HCT116 (cell line): ENCODE results near the gene NACC2.

ENCODE experiments used
- CBX3 ChIP-seq: IDR thresholded peaks from 2 replicates; pipeline ENCODE4 v1.6.1; 2012; ENCODE audit warnings: low read depth
- CEBPB ChIP-seq: IDR thresholded peaks from 2 replicates; pipeline ENCODE4 v1.6.1; 2012; ENCODE audit warnings: low read depth
- EZH2 ChIP-seq: fragments of 200-600 bp; sonication (generic); IDR thresholded peaks from 2 replicates; pipeline ENCODE4 v1.6.1; 2017; ENCODE audit warnings: antibody characterized with exemption, mixed run types
- EZH2phosphoT487 ChIP-seq: fragments of 200-600 bp; IDR thresholded peaks from 2 replicates; pipeline ENCODE4 v1.6.1; 2018; ENCODE audit warnings: antibody characterized with exemption, borderline replicate concordance
- POLR2A ChIP-seq: IDR thresholded peaks from 2 replicates; pipeline ENCODE4 v1.7.0; 2011; ENCODE audit warnings: borderline replicate concordance; ENCODE audit not compliant: insufficient read depth, insufficient read length; ENCODE audit errors: extremely low read depth
- POLR2AphosphoS5 ChIP-seq: IDR thresholded peaks from 2 replicates; pipeline ENCODE4 v1.6.1; 2011; ENCODE audit warnings: mild to moderate bottlenecking, low read depth, low read length, moderate library complexity
- SIN3A ChIP-seq: IDR thresholded peaks from 2 replicates; pipeline ENCODE4 v1.6.1; 2012; ENCODE audit warnings: low read depth
- SP1 ChIP-seq: IDR thresholded peaks from 2 replicates; pipeline ENCODE4 v1.6.1; 2012; ENCODE audit warnings: low read depth
- ZFX ChIP-seq: fragments of 450-650 bp; IDR thresholded peaks from 2 replicates; pipeline ENCODE4 v1.6.1; 2017
- TF ChIP-seq, protein P1 (sequence below): IDR thresholded peaks from 2 replicates; pipeline ENCODE4 v1.6.1; 2012
- TF ChIP-seq, protein P2 (sequence below), 3 experiments: fragments of 200-600 bp in 1 of 3; sonication (generic) in 1 of 3; IDR thresholded peaks in 2 of 3; conservative IDR thresholded peaks in 1 of 3; 2 replicates each; pipeline ENCODE4 v1.5.1; 2012 to 2017; ENCODE audit warnings: low read depth in 2 of 3, low read length in 2 of 3, antibody characterized with exemption in 1 of 3, borderline replicate concordance in 1 of 3, control low read depth in 1 of 3, mild to moderate bottlenecking in 1 of 3, mixed read lengths in 1 of 3, mixed run types in 1 of 3, moderate library complexity in 1 of 3; ENCODE audit not compliant: insufficient read depth in 1 of 3
- TF ChIP-seq, protein P3 (sequence below): IDR thresholded peaks from 2 replicates; pipeline ENCODE4 v1.6.1; 2012; ENCODE audit warnings: low read depth
- TF ChIP-seq, protein P4 (sequence below): IDR thresholded peaks from 2 replicates; pipeline ENCODE4 v1.6.1; 2011; ENCODE audit warnings: mild to moderate bottlenecking, low read length, moderate library complexity; ENCODE audit not compliant: insufficient replicate concordance; ENCODE audit errors: extremely low read depth
- TF ChIP-seq, protein P5 (sequence below): IDR thresholded peaks from 2 replicates; pipeline ENCODE4 v1.6.1; 2012

DNA sequence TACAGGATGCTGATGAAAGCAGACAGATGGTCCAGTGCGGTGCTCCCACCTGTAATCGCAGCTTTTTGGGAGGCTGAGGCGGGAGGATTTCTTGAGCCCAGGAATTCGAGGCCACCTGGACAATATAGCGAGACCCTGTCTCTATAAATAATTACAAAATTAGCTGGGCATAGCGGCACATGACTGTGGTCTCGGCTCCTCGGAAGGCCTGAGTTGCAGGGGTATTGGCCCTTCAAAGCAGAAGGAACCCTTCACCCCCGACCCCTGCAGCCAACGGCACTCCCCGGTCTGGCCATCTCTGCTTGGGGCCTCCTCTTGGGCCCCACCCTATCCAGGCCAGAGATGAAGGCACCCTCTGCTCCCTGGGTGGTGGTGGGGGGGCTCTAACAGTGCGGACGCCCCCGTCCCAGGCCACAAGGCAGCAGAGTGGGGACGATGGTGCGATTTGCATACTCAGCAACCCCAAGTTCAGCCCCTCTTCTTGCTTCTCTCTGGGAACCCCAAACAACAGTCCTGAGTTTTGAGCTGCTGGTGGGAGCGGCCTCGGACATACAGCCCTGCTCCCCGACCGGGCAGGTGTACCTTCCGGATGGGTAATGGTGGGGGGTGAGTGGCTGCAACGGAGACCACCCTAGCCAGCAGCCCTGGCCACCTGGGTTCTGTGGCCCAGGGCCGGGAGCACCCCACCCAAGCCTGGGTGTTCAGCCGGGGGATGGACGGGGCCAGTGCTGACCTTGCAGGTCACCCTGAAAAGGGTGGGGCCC is 50.7 kb downstream of the NACC2 start:
- no peak for TF ChIP-seq CBX3
- TF ChIP-seq, protein P1, sequence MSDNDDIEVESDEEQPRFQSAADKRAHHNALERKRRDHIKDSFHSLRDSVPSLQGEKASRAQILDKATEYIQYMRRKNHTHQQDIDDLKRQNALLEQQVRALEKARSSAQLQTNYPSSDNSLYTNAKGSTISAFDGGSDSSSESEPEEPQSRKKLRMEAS, result no peak
- TF ChIP-seq, protein P2, sequence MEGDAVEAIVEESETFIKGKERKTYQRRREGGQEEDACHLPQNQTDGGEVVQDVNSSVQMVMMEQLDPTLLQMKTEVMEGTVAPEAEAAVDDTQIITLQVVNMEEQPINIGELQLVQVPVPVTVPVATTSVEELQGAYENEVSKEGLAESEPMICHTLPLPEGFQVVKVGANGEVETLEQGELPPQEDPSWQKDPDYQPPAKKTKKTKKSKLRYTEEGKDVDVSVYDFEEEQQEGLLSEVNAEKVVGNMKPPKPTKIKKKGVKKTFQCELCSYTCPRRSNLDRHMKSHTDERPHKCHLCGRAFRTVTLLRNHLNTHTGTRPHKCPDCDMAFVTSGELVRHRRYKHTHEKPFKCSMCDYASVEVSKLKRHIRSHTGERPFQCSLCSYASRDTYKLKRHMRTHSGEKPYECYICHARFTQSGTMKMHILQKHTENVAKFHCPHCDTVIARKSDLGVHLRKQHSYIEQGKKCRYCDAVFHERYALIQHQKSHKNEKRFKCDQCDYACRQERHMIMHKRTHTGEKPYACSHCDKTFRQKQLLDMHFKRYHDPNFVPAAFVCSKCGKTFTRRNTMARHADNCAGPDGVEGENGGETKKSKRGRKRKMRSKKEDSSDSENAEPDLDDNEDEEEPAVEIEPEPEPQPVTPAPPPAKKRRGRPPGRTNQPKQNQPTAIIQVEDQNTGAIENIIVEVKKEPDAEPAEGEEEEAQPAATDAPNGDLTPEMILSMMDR (IDR thresholded peaks at IDR 0.05 in 2 of 3, conservative IDR thresholded peaks at IDR 0.05 in 1 of 3; ENCODE audit: borderline replicate concordance in 1 of 3, insufficient read depth in 1 of 3, low read depth in 2 of 3, low read length in 2 of 3), result no peak
- TF ChIP-seq CEBPB, result no peak
- no peak for TF ChIP-seq POLR2A
- TF ChIP-seq, protein P3, sequence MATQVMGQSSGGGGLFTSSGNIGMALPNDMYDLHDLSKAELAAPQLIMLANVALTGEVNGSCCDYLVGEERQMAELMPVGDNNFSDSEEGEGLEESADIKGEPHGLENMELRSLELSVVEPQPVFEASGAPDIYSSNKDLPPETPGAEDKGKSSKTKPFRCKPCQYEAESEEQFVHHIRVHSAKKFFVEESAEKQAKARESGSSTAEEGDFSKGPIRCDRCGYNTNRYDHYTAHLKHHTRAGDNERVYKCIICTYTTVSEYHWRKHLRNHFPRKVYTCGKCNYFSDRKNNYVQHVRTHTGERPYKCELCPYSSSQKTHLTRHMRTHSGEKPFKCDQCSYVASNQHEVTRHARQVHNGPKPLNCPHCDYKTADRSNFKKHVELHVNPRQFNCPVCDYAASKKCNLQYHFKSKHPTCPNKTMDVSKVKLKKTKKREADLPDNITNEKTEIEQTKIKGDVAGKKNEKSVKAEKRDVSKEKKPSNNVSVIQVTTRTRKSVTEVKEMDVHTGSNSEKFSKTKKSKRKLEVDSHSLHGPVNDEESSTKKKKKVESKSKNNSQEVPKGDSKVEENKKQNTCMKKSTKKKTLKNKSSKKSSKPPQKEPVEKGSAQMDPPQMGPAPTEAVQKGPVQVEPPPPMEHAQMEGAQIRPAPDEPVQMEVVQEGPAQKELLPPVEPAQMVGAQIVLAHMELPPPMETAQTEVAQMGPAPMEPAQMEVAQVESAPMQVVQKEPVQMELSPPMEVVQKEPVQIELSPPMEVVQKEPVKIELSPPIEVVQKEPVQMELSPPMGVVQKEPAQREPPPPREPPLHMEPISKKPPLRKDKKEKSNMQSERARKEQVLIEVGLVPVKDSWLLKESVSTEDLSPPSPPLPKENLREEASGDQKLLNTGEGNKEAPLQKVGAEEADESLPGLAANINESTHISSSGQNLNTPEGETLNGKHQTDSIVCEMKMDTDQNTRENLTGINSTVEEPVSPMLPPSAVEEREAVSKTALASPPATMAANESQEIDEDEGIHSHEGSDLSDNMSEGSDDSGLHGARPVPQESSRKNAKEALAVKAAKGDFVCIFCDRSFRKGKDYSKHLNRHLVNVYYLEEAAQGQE, result no peak
- no peak for TF ChIP-seq SIN3A
- TF ChIP-seq, protein P4, sequence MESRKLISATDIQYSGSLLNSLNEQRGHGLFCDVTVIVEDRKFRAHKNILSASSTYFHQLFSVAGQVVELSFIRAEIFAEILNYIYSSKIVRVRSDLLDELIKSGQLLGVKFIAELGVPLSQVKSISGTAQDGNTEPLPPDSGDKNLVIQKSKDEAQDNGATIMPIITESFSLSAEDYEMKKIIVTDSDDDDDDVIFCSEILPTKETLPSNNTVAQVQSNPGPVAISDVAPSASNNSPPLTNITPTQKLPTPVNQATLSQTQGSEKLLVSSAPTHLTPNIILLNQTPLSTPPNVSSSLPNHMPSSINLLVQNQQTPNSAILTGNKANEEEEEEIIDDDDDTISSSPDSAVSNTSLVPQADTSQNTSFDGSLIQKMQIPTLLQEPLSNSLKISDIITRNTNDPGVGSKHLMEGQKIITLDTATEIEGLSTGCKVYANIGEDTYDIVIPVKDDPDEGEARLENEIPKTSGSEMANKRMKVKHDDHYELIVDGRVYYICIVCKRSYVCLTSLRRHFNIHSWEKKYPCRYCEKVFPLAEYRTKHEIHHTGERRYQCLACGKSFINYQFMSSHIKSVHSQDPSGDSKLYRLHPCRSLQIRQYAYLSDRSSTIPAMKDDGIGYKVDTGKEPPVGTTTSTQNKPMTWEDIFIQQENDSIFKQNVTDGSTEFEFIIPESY, result no peak
- TF ChIP-seq, protein P5, sequence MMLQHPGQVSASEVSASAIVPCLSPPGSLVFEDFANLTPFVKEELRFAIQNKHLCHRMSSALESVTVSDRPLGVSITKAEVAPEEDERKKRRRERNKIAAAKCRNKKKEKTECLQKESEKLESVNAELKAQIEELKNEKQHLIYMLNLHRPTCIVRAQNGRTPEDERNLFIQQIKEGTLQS, result no peak
- TF ChIP-seq POLR2AphosphoS5, result no peak
- TF ChIP-seq EZH2, result no peak
- TF ChIP-seq EZH2phosphoT487, result no peak
- TF ChIP-seq ZFX, result no peak
- TF ChIP-seq SP1, result no peak
